GM19467 (cell line): ENCODE data around the gene MFRP.
"Not testable (repeated sequence)": the region's sequence is repeated elsewhere in the genome, so short reads cannot be mapped to it uniquely, and the experiment has no call there.

Source experiments
- ATAC-seq: cut with Tn5 transposase; IDR thresholded peaks from one replicate; pipeline ENCODE4 v1.9.1; 2021; ENCODE audit warnings: mild to moderate bottlenecking, moderate library complexity; ENCODE audit not compliant: unreplicated experiment

The MFRP gene

GRCh38 chr11:119346605-119347004, at the start of gene MFRP:
Gene MFRP, minus strand, starts transcription at chr11:119346705. Its CDS starts 192 bp downstream, at chr11:119346513.
- ATAC-seq: no peak

GRCh38 chr11:119391275-119391674, 44.8 kb upstream of the MFRP start:
- ATAC-seq: no peak

GRCh38 chr11:119389611-119390254, 43.2 kb upstream of the MFRP start:
- no peak for ATAC-seq

- no peak for ATAC-seq
Observed at GRCh38 chr11:119388103-119388502, 41.6 kb upstream of the MFRP start.

- ATAC-seq: no peak
Observed at GRCh38 chr11:119384332-119384731, 37.8 kb upstream of the MFRP start.

GRCh38 chr11:119382513-119382912, 36.0 kb upstream of the MFRP start:
- not testable (repeated sequence) for ATAC-seq

GRCh38 chr11:119382101-119382500, 35.6 kb upstream of the MFRP start:
- ATAC-seq: no peak

GRCh38 chr11:119381181-119381988, 34.9 kb upstream of the MFRP start, which contains the start of gene USP2:
Gene USP2, minus strand, starts transcription at chr11:119381690. Its CDS starts 8,210 bp downstream, at chr11:119373480.
- peak; percentile 98 for ATAC-seq

- no peak for ATAC-seq
Observed at GRCh38 chr11:119380827-119381180, 34.3 kb upstream of the MFRP start.

- ATAC-seq: no peak
Observed at GRCh38 chr11:119380160-119380826, 33.8 kb upstream of the MFRP start.

- no peak for ATAC-seq
Observed at GRCh38 chr11:119378851-119379465, 32.5 kb upstream of the MFRP start.

- no peak for ATAC-seq
Observed at GRCh38 chr11:119377961-119378667, 31.6 kb upstream of the MFRP start.

GRCh38 chr11:119377112-119377901, 30.8 kb upstream of the MFRP start:
- ATAC-seq: no peak

- ATAC-seq: no peak
Observed at GRCh38 chr11:119376197-119376847, 29.8 kb upstream of the MFRP start.

GRCh38 chr11:119375337-119376196, 29.1 kb upstream of the MFRP start:
- ATAC-seq: no peak

- no peak for ATAC-seq
Observed at GRCh38 chr11:119374632-119375336, 28.3 kb upstream of the MFRP start.

- ATAC-seq: no peak
Observed at GRCh38 chr11:119373921-119374631, 27.6 kb upstream of the MFRP start.
